ENCODE data around the gene OR1N1.

Gene OR1N1, protein sequence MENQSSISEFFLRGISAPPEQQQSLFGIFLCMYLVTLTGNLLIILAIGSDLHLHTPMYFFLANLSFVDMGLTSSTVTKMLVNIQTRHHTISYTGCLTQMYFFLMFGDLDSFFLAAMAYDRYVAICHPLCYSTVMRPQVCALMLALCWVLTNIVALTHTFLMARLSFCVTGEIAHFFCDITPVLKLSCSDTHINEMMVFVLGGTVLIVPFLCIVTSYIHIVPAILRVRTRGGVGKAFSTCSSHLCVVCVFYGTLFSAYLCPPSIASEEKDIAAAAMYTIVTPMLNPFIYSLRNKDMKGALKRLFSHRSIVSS

DNA sequence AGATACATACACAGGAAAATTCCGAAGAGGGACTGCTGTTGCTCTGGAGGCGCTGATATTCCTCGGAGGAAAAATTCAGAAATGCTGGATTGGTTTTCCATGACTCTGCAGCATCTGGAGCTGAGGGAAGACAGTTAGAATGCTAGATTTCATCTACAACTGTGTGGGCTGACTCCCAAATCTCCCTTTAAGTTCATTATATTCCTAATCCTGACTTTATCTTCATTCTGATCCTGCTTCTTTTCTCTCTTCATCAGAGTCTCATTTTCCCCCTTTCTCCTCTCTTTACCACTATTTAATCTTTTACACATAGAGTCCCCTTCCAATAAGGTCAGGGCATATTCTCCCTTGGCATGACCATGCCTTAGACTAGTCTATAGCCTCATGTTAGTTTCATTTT lies at the start of gene OR1N1:
Gene OR1N1, minus strand, starts transcription at position 101 of the 400 bp plus-strand sequence. Its CDS starts 0 bp downstream, at position 101.
- H3K36me3 Mint-ChIP-seq (ENCODE audit: low read depth), result no peaks in the 10 kb centered on the region
- TF ChIP-seq CTCF (IDR thresholded peaks at IDR 0.05), result no peak
- H3K27me3 Mint-ChIP-seq (ENCODE audit: low read depth, poor library complexity), result peaks cover 5% of the 10 kb centered on the region
- H3K4me1 Mint-ChIP-seq, result no peaks in the 10 kb centered on the region
- no peak within 1 kb of the TSS for H3K4me3 Mint-ChIP-seq
- H3K27ac Mint-ChIP-seq, result no peak within 1 kb of the TSS
- no peak for DNase-seq
- H3K9me3 Mint-ChIP-seq, result peaks cover 58% of the 10 kb centered on the region

GRCh38 chr9:122572456-122572855 lies 45.4 kb upstream of the OR1N1 start:
- no peak overlapping the region for H3K27ac Mint-ChIP-seq
- no peaks in the 10 kb centered on the region for H3K36me3 Mint-ChIP-seq (ENCODE audit: low read depth)
- TF ChIP-seq CTCF (IDR thresholded peaks at IDR 0.05), result no peak
- peaks cover 43% of the 10 kb centered on the region for H3K9me3 Mint-ChIP-seq
- H3K27me3 Mint-ChIP-seq (ENCODE audit: low read depth, poor library complexity), result no peaks in the 10 kb centered on the region
- no peaks in the 10 kb centered on the region for H3K4me1 Mint-ChIP-seq
- no peak overlapping the region for H3K4me3 Mint-ChIP-seq
- no peak for DNase-seq

- Mint-ChIP-seq H3K9me3 (peaks cover 57% of the 10 kb centered on the region), H3K4me1 (no peaks in the 10 kb centered on the region), H3K36me3 (ENCODE audit: low read depth) (no peaks in the 10 kb centered on the region), H3K27ac (no peak overlapping the region), H3K4me3 (no peak overlapping the region), H3K27me3 (ENCODE audit: low read depth, poor library complexity) (no peaks in the 10 kb centered on the region)
- no peak for TF ChIP-seq CTCF (IDR thresholded peaks at IDR 0.05)
- no peak for DNase-seq
Measured at GRCh38 chr9:122567901-122568300, 40.8 kb upstream of the OR1N1 start.

DNA sequence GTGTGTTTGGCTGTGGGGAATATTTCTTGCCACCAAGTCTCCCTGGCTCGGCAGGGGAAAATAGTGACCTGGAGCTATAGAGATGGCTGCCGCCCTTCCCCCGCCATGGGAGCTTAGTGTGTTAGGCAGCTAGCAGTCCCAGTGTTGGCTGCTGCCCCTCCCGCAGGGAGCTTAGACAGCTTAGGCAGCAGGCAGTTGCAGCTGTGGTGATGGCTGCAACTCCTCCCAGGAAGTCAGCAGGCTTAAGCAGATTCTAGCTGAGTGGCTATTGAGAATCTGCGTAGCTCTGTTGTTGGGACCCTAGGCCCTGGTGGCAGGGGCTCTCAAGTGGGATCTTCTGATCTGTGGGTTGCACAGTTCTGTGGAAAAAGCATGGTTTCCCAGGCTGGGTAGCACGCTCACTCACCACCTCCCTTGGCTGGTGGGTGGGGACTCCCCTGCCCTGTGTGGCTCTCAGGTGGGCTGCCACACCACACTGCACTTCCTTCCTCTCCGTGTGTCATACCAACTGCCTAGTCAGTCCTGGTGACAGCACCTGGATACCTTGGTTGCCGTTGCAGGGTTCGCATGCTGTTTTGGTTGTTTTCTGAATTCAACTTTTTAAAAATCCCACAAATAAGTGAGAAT lies 35.2 kb upstream of the OR1N1 start:
- Mint-ChIP-seq H3K27ac (no peak overlapping the region), H3K27me3 (ENCODE audit: low read depth, poor library complexity) (peaks cover 2% of the 10 kb centered on the region), H3K36me3 (ENCODE audit: low read depth) (no peaks in the 10 kb centered on the region), H3K9me3 (peaks cover 55% of the 10 kb centered on the region), H3K4me1 (no peaks in the 10 kb centered on the region), H3K4me3 (no peak overlapping the region)
- DNase-seq, result no peak
- no peak for TF ChIP-seq CTCF (IDR thresholded peaks at IDR 0.05)

GRCh38 chr9:122561446-122561845 lies 34.4 kb upstream of the OR1N1 start:
- Mint-ChIP-seq H3K36me3 (ENCODE audit: low read depth) (no peaks in the 10 kb centered on the region), H3K9me3 (peaks cover 49% of the 10 kb centered on the region), H3K4me3 (no peak overlapping the region), H3K4me1 (no peaks in the 10 kb centered on the region), H3K27me3 (ENCODE audit: low read depth, poor library complexity) (peaks cover 5% of the 10 kb centered on the region), H3K27ac (no peak overlapping the region)
- TF ChIP-seq CTCF (IDR thresholded peaks at IDR 0.05), result no peak
- DNase-seq, result no peak

DNA sequence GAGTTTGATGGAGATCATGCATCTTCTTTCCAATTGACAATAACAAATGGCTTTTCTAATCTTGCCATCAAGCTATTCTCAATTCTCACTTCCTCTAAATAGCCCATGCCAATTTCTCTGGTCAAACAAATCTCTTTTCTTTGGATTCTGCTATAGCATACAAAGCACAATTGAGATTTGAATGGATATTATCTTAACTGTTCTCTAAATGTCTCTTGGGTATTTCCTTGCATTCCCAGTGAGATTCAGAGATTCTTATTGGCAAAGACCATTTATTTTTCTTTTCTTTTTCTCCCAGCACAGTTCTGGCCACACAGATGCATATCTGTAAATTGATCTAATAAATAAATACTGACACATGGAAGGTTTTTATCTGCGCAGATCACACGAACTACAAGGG lies 25.7 kb upstream of the OR1N1 start, which contains the start of gene OR1N2:
Gene OR1N2, plus strand, starts transcription at position 301 of the 400 bp plus-strand sequence. CDS start 100 bp downstream, outside the sequence.
- Mint-ChIP-seq H3K36me3 (ENCODE audit: low read depth) (no peaks in the 10 kb centered on the region), H3K4me1 (no peaks in the 10 kb centered on the region), H3K4me3 (no peak within 1 kb of the TSS), H3K27me3 (ENCODE audit: low read depth, poor library complexity) (peaks cover 16% of the 10 kb centered on the region), H3K9me3 (peaks cover 28% of the 10 kb centered on the region), H3K27ac (no peak within 1 kb of the TSS)
- no peak for TF ChIP-seq CTCF (IDR thresholded peaks at IDR 0.05)
- no peak for DNase-seq
